NCI-H2029 (cell line): ENCODE measurements around the gene LRRC58.

Experiments
- DNase-seq: peaks from one replicate; lab custom pipeline; 2025; lab: John Stamatoyannopoulos, UW

Gene LRRC58

DNA sequence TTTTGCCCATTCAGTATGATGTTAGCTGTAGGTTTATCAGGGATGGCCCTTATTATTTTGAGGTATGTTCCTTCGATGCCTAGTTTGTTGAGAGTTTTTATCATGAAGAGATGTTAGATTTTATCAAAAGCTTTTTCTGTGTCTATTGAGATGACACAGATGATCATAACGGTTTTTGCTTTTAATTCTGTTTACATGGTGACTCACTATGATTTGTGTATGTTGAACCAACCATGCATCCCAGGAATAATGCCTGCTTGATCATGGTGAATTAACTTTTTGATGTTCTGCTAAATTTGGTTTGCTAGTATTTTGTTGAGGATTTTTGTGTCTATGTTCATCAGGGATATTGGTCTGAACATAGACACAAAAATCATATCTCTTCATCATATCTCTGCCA is 72.4 kb downstream of the LRRC58 start:
- DNase-seq: no peak

DNA sequence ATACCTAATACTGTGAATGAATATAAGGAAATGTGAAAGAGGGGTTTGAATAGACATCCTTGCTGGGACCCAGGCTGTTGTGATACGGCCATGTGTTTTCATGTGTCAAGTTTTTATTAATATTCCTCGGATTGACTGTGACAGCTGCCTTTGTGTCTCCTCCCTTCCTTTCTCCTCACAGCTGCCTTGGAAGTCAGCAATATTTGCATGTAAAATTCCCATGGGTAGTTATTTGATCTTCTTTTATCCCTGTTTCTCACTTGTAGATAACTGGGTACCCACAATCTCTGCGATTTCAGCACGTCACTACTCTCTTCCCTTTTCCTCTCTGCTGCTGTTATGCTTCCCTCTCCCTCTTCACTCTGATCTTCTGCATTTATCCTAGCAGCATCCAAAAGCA is 73.5 kb downstream of the LRRC58 start:
- DNase-seq: no peak

DNA sequence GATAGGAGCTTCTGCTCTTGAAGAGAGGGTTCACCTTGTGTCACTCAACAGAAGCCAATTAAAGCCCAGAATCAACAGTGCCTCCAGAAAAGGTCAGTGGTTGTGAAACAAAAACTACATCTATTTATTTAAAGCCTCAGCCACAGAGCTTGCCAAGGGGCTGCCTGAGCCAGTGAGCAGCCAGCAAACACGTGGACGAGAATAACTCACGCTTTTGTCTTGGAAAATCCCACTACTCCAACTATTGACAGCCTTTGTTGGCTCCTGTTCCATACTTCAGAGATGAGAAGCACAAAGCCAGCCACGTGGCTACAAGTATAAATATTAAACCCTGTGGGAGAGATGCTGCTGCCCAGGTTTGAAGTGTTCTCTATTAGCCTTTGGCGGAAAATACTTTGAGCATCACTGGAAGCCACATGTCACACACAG is 74.4 kb downstream of the LRRC58 start:
- DNase-seq: peak; percentile 93
